ENCODE data around the gene TASOR.
A peak's percentile ranks its signal among the peaks of the same experiment; 100 is the strongest.
"Not testable (repeated sequence)": the region's sequence is repeated elsewhere in the genome, so short reads cannot be mapped to it uniquely, and the experiment has no call there.

Gene TASOR

GRCh38 chr3:56683122-56683817 is at the start of gene TASOR:
TASOR (minus strand) TSS chr3:56683265; CDS start chr3:56683006, 259 bp downstream.
- peak; percentile 85 to 86 for DNase-seq

- DNase-seq = no peak
Observed at GRCh38 chr3:56732109-56732508, 49.0 kb upstream of the TASOR start.

GRCh38 chr3:56725175-56725574 is 42.1 kb upstream of the TASOR start:
- DNase-seq = peak; percentile 27 to 30

- no peak for DNase-seq
Observed at GRCh38 chr3:56724676-56725075, 41.6 kb upstream of the TASOR start.

GRCh38 chr3:56720849-56721248 is 37.8 kb upstream of the TASOR start:
- no peak for DNase-seq

- not testable (repeated sequence) for DNase-seq
Observed at GRCh38 chr3:56718809-56719208, 35.7 kb upstream of the TASOR start.

- DNase-seq = no peak
Observed at GRCh38 chr3:56711344-56711743, 28.3 kb upstream of the TASOR start.

GRCh38 chr3:56707412-56707811 is 24.3 kb upstream of the TASOR start:
- not testable (repeated sequence) for DNase-seq

- no peak for DNase-seq
Observed at GRCh38 chr3:56706629-56707028, 23.6 kb upstream of the TASOR start.

- no peak for DNase-seq
Observed at GRCh38 chr3:56704706-56705105, 21.6 kb upstream of the TASOR start.

- peak; percentile 45 to 66 for DNase-seq
Observed at GRCh38 chr3:56702490-56703315, 19.6 kb upstream of the TASOR start.

- no peak for DNase-seq
Observed at GRCh38 chr3:56700151-56700550, 17.1 kb upstream of the TASOR start.

GRCh38 chr3:56694867-56695683 is 12.0 kb upstream of the TASOR start:
- DNase-seq = no peak

GRCh38 chr3:56693750-56694149 is 10.7 kb upstream of the TASOR start:
- DNase-seq = no peak

GRCh38 chr3:56692520-56693433 is 9.7 kb upstream of the TASOR start:
- peak in 1 of 2 donors; percentile 25 for DNase-seq

- DNase-seq = not testable (repeated sequence)
Observed at GRCh38 chr3:56692001-56692365, 8.9 kb upstream of the TASOR start.

GRCh38 chr3:56691165-56692000 is 8.3 kb upstream of the TASOR start:
- no peak for DNase-seq

GRCh38 chr3:56689303-56689702 is 6.2 kb upstream of the TASOR start:
- DNase-seq = no peak

- no peak for DNase-seq
Observed at GRCh38 chr3:56688191-56688590, 5.1 kb upstream of the TASOR start.

- no peak for DNase-seq
Observed at GRCh38 chr3:56684029-56684428, 964 bp upstream of the TASOR start.

GRCh38 chr3:56682462-56683121 is 473 bp downstream of the TASOR start:
- peak; percentile 68 to 76 for DNase-seq
